Upper lobe of left lung (tissue), 6 donors: Measurements from ENCODE around the gene PLPPR3. TPM values are rescaled to one million over a fixed set of nuclear protein-coding genes. Genes with fewer than 3 reads are reported as not detected.

ENCODE experiments used
- ATAC-seq, 2 donors: fragments of 200-7000 bp; cut with Tn5 transposase; one replicate each; pipeline ENCODE4 v1.9.1; 2022; ENCODE audit warnings: mild to moderate bottlenecking in 2 of 2, moderate library complexity in 2 of 2; ENCODE audit not compliant: low FRiP score in 2 of 2
- DNase-seq, 2 donors: peaks; one replicate each; pipeline ENCODE4 v3.0.0-alpha.2; 2019 to 2020
- H3K27ac ChIP-seq, 4 donors: fragments of 200-600 bp; sonication (generic); one replicate each; pipeline ENCODE4 v1.5.1; 2016 to 2019
- H3K27me3 ChIP-seq, 4 donors: fragments of 200-600 bp; sonication (generic); one replicate each; pipeline ENCODE4 v1.5.1; 2017 to 2019
- H3K36me3 ChIP-seq, 4 donors: fragments of 200-600 bp; sonication (generic); one replicate each; pipeline ENCODE4 v1.5.1; 2016 to 2019
- H3K4me1 ChIP-seq, 4 donors: fragments of 200-600 bp; sonication (generic); one replicate each; pipeline ENCODE4 v1.5.1; 2018 to 2019
- H3K4me3 ChIP-seq, 4 donors: fragments of 200-600 bp; sonication (generic); one replicate each; pipeline ENCODE4 v1.5.1; 2017 to 2019; ENCODE audit warnings: mild to moderate bottlenecking in 2 of 4, moderate library complexity in 1 of 4
- H3K9me3 ChIP-seq, 4 donors: fragments of 200-600 bp; sonication (generic); one replicate each; pipeline ENCODE4 v1.5.1; 2018 to 2019
- CTCF ChIP-seq, 6 experiments: fragments of 450-650 bp in 4 of 6; fragments of 200-600 bp in 2 of 6; sonication (generic) in 2 of 6; IDR thresholded peaks; one replicate each; pipeline ENCODE4 v1.5.1; 2016 to 2019; ENCODE audit warnings: antibody characterized with exemption in 6 of 6
- EP300 ChIP-seq, 4 donors: sonication (generic); formaldehyde crosslinking; IDR thresholded peaks; one replicate each; pipeline ENCODE4 v1.5.1; 2017; ENCODE audit warnings: antibody characterized with exemption in 4 of 4, control low read depth in 2 of 4
- POLR2A ChIP-seq, 4 donors: fragments of 450-650 bp; IDR thresholded peaks; one replicate each; pipeline ENCODE4 v1.5.1; 2016 to 2017; ENCODE audit warnings: antibody characterized with exemption in 4 of 4, mild to moderate bottlenecking in 2 of 4
- POLR2AphosphoS5 ChIP-seq, 2 donors: sonication (generic); formaldehyde crosslinking; IDR thresholded peaks; one replicate each; pipeline ENCODE4 v1.5.1; 2017; ENCODE audit warnings: antibody characterized with exemption in 2 of 2
- WGBS, 2 donors: methylation state at CpG; one replicate each; pipeline ENCODE4 v1.1.5; 2017 to 2018; 5-methylcytosine and 5-hydroxymethylcytosine counted together
- total RNA-seq, 6 donors: library from RNA; depleted of rRNA in 4 of 6; stranded (reverse); fragments of >200 nt in 4 of 6; gene quantifications; one replicate each; pipeline versions ENCODE4 v1.1.0 to v1.2.1, GENCODE V29; 2016 to 2021
- donor health status: DM: no; HTN: no; CAD: no; lungs with moderate emphysema.
- donor health status: DM: no; HTN: yes; CAD: no; lungs with severe emphysema.

Gene PLPPR3
- total RNA-seq, 6 donors from 2014 or later, result 0.63 to 14.2 (median 5.6) TPM

GRCh38 chr19:784541-784940 is 37.2 kb downstream of the PLPPR3 start:
- no peaks in the 10 kb centered on the region for H3K27me3 ChIP-seq
- DNase-seq (no peak), ATAC-seq (peak in 1 of 2 donors; percentile 54)
- 58 to 59% methylated on average over 13 of the region's 13 CpGs for WGBS, 2 donors
- peaks cover 39 to 58% (median 54%) of the 10 kb centered on the region in 4 donors for H3K4me1 ChIP-seq
- H3K27ac ChIP-seq, result peak overlapping the region; percentile 79 to 87 (median 84)
- no peaks in the 10 kb centered on the region for H3K36me3 ChIP-seq
- TF ChIP-seq CTCF (IDR thresholded peaks at IDR 0.05), result no peak
- no peak for TF ChIP-seq EP300 (IDR thresholded peaks at IDR 0.05)
- TF ChIP-seq POLR2AphosphoS5 (IDR thresholded peaks at IDR 0.05), result no peak
- TF ChIP-seq POLR2A (IDR thresholded peaks at IDR 0.05), result no peak
- peak overlapping the region in 3 of 4 donors; percentile 29 to 49 (median 45) for H3K4me3 ChIP-seq
- H3K9me3 ChIP-seq, result no peaks in the 10 kb centered on the region

- H3K27ac ChIP-seq, result peak overlapping the region; percentile 79 to 87 (median 84)
- WGBS, 2 donors, result 38 to 51% methylated on average over 30 of the region's 30 CpGs
- H3K4me1 ChIP-seq, result peaks cover 32 to 54% (median 46%) of the 10 kb centered on the region in 4 donors
These were observed 38.7 kb downstream of the PLPPR3 start for GRCh38 chr19:782878-783668.

GRCh38 chr19:782185-782877 is 39.4 kb downstream of the PLPPR3 start:
- no peak for DNase-seq
- H3K4me1 ChIP-seq, result peaks cover 32 to 52% (median 41%) of the 10 kb centered on the region in 4 donors
- no peaks in the 10 kb centered on the region for H3K9me3 ChIP-seq
- no peak for TF ChIP-seq EP300 (IDR thresholded peaks at IDR 0.05)
- no peak for TF ChIP-seq CTCF (IDR thresholded peaks at IDR 0.05)
- TF ChIP-seq POLR2A (IDR thresholded peaks at IDR 0.05), result no peak
- no peak for TF ChIP-seq POLR2AphosphoS5 (IDR thresholded peaks at IDR 0.05)
- H3K27ac ChIP-seq, result peak overlapping the region; percentile 79 to 87 (median 84)
- 29 to 50% methylated on average over 24 to 28 of the region's 29 CpGs for WGBS, 2 donors
- peak; percentile 42 to 81 for ATAC-seq
- H3K36me3 ChIP-seq, result no peaks in the 10 kb centered on the region
- H3K27me3 ChIP-seq, result no peaks in the 10 kb centered on the region
- H3K4me3 ChIP-seq, result peak overlapping the region; percentile 29 to 49 (median 40)

More at GRCh38 chr19:782878-783668, 38.7 kb downstream of the PLPPR3 start:
- Histone ChIP-seq H3K9me3 (no peaks in the 10 kb centered on the region), H3K4me3 (peak overlapping the region; percentile 29 to 49 (median 40)), H3K27me3 (no peaks in the 10 kb centered on the region), H3K36me3 (no peaks in the 10 kb centered on the region)
- peak in 1 of 2 donors; percentile 37 for ATAC-seq
- TF ChIP-seq POLR2A (IDR thresholded peaks at IDR 0.05), result no peak
- peak in 1 of 4 donors; percentile 17 for TF ChIP-seq EP300 (IDR thresholded peaks at IDR 0.05)
- TF ChIP-seq POLR2AphosphoS5 (IDR thresholded peaks at IDR 0.05), result peak in 1 of 2 donors; percentile 58
- DNase-seq, result no peak

- WGBS, 2 donors, result 82 to 89% methylated on average over 16 to 19 of the region's 19 CpGs
- Histone ChIP-seq H3K9me3 (no peaks in the 10 kb centered on the region), H3K4me3 (peak overlapping the region; percentile 29 to 49 (median 40)), H3K36me3 (no peaks in the 10 kb centered on the region), H3K4me1 (peaks cover 32 to 52% (median 41%) of the 10 kb centered on the region in 4 donors), H3K27me3 (no peaks in the 10 kb centered on the region), H3K27ac (peak overlapping the region; percentile 79 to 87 (median 84))
- peak in 1 of 2 donors; percentile 16 for ATAC-seq
- TF ChIP-seq POLR2AphosphoS5 (IDR thresholded peaks at IDR 0.05) (no peak), POLR2A (IDR thresholded peaks at IDR 0.05) (no peak), CTCF (IDR thresholded peaks at IDR 0.05) (no peak), EP300 (IDR thresholded peaks at IDR 0.05) (no peak)
- no peak for DNase-seq
These were observed 40.0 kb downstream of the PLPPR3 start for GRCh38 chr19:781800-782184.

- DNase-seq, result no peak
These were observed 40.8 kb downstream of the PLPPR3 start for GRCh38 chr19:780935-781334.

More at GRCh38 chr19:780935-781334, 40.8 kb downstream of the PLPPR3 start:
- no peak for TF ChIP-seq EP300 (IDR thresholded peaks at IDR 0.05)
- no peak for TF ChIP-seq POLR2AphosphoS5 (IDR thresholded peaks at IDR 0.05)
- TF ChIP-seq POLR2A (IDR thresholded peaks at IDR 0.05), result no peak
- no peak for TF ChIP-seq CTCF (IDR thresholded peaks at IDR 0.05)
- Histone ChIP-seq H3K4me3 (peak overlapping the region in 1 of 4 donors; percentile 49), H3K27ac (peak overlapping the region in 3 of 4 donors; percentile 21 to 87 (median 85)), H3K27me3 (no peaks in the 10 kb centered on the region), H3K36me3 (no peaks in the 10 kb centered on the region), H3K9me3 (no peaks in the 10 kb centered on the region), H3K4me1 (peaks cover 32 to 52% (median 41%) of the 10 kb centered on the region in 4 donors)
- WGBS, 2 donors, result 61 to 77% methylated on average over 7 to 15 of the region's 15 CpGs
- ATAC-seq, result no peak
